ENCODE results near the gene ASCL3.
A peak's percentile ranks its signal among the peaks of the same experiment; 100 is the strongest.

ASCL3 gene

GRCh38 chr11:8934742-8935488 is 7.9 kb downstream of the ASCL3 start:
- ATAC-seq (replicated peaks): no peak
- H3K27me3 Mint-ChIP-seq: peaks cover 6 to 22% of the 10 kb centered on the region in 2 donors

GRCh38 chr11:8933931-8934330 is 8.9 kb downstream of the ASCL3 start:
- H3K27me3 Mint-ChIP-seq: peaks cover 6 to 25% of the 10 kb centered on the region in 2 donors
- no peak overlapping the region for H3K4me3 Mint-ChIP-seq
- DNase-seq (no peak), ATAC-seq (replicated peaks) (no peak)
- no peaks in the 10 kb centered on the region for H3K36me3 Mint-ChIP-seq (ENCODE audit: insufficient read depth)
- H3K27ac Mint-ChIP-seq: no peak overlapping the region
- H3K4me1 Mint-ChIP-seq (ENCODE audit: low read depth in 2 of 2): peaks cover 0 to 3% of the 10 kb centered on the region in 2 donors
- no peaks in the 10 kb centered on the region for H3K9me3 Mint-ChIP-seq

More at GRCh38 chr11:8934742-8935488, 7.9 kb downstream of the ASCL3 start:
- DNase-seq: no peak
- Mint-ChIP-seq H3K4me1 (ENCODE audit: low read depth in 2 of 2) (peaks cover 0 to 3% of the 10 kb centered on the region in 2 donors), H3K9me3 (no peaks in the 10 kb centered on the region), H3K36me3 (ENCODE audit: insufficient read depth) (no peaks in the 10 kb centered on the region), H3K4me3 (no peak overlapping the region), H3K27ac (no peak overlapping the region)

GRCh38 chr11:8932564-8933180 is 10.1 kb downstream of the ASCL3 start, which contains the start of gene C11orf16:
Gene C11orf16, minus strand, starts transcription at chr11:8932947. Its CDS starts 639 bp downstream, at chr11:8932308.
- Mint-ChIP-seq H3K4me1 (ENCODE audit: low read depth in 2 of 2) (peaks cover 0 to 3% of the 10 kb centered on the region in 2 donors), H3K27ac (peak within 1 kb of the TSS in 1 of 2 donors; percentile 29), H3K9me3 (no peaks in the 10 kb centered on the region), H3K36me3 (ENCODE audit: insufficient read depth) (no peaks in the 10 kb centered on the region), H3K4me3 (no peak within 1 kb of the TSS), H3K27me3 (peaks cover 6 to 18% of the 10 kb centered on the region in 2 donors)
- no peak for DNase-seq
- no peak for ATAC-seq (replicated peaks)

- no peak for ATAC-seq (replicated peaks)
- DNase-seq: no peak
- no peak overlapping the region for H3K27ac Mint-ChIP-seq
- no peaks in the 10 kb centered on the region for H3K9me3 Mint-ChIP-seq
- no peak overlapping the region for H3K4me3 Mint-ChIP-seq
- H3K36me3 Mint-ChIP-seq (ENCODE audit: insufficient read depth): no peaks in the 10 kb centered on the region
- H3K4me1 Mint-ChIP-seq (ENCODE audit: low read depth in 2 of 2): no peaks in the 10 kb centered on the region
- H3K27me3 Mint-ChIP-seq: peaks cover 6 to 18% of the 10 kb centered on the region in 2 donors
Observed at GRCh38 chr11:8930456-8931175, 12.2 kb downstream of the ASCL3 start.

GRCh38 chr11:8928981-8929615 is 13.7 kb downstream of the ASCL3 start:
- Mint-ChIP-seq H3K36me3 (ENCODE audit: insufficient read depth) (no peaks in the 10 kb centered on the region), H3K4me1 (ENCODE audit: low read depth in 2 of 2) (no peaks in the 10 kb centered on the region), H3K4me3 (no peak overlapping the region), H3K27ac (no peak overlapping the region), H3K27me3 (peaks cover 6 to 18% of the 10 kb centered on the region in 2 donors), H3K9me3 (no peaks in the 10 kb centered on the region)
- ATAC-seq (replicated peaks) (no peak), DNase-seq (no peak)

GRCh38 chr11:8928205-8928604 is 14.6 kb downstream of the ASCL3 start:
- ATAC-seq (replicated peaks): no peak
- H3K9me3 Mint-ChIP-seq: no peaks in the 10 kb centered on the region
- H3K27ac Mint-ChIP-seq: no peak overlapping the region
- no peaks in the 10 kb centered on the region for H3K36me3 Mint-ChIP-seq (ENCODE audit: insufficient read depth)
- peaks cover 6 to 18% of the 10 kb centered on the region in 2 donors for H3K27me3 Mint-ChIP-seq
- no peak overlapping the region for H3K4me3 Mint-ChIP-seq
- DNase-seq: no peak
- H3K4me1 Mint-ChIP-seq (ENCODE audit: low read depth in 2 of 2): no peaks in the 10 kb centered on the region

GRCh38 chr11:8927233-8927632 is 15.6 kb downstream of the ASCL3 start:
- no peaks in the 10 kb centered on the region for H3K36me3 Mint-ChIP-seq (ENCODE audit: insufficient read depth)
- no peak for ATAC-seq (replicated peaks)
- no peak for DNase-seq
- no peaks in the 10 kb centered on the region for H3K9me3 Mint-ChIP-seq
- peak overlapping the region in 1 of 2 donors; percentile 22 for H3K27ac Mint-ChIP-seq
- no peak overlapping the region for H3K4me3 Mint-ChIP-seq
- H3K27me3 Mint-ChIP-seq: peaks cover 6 to 12% of the 10 kb centered on the region in 2 donors
- no peaks in the 10 kb centered on the region for H3K4me1 Mint-ChIP-seq (ENCODE audit: low read depth in 2 of 2)

- DNase-seq: no peak
- no peak for ATAC-seq (replicated peaks)
Observed at GRCh38 chr11:8926236-8926635, 16.6 kb downstream of the ASCL3 start.

GRCh38 chr11:8925711-8926110 is 17.1 kb downstream of the ASCL3 start:
- no peak overlapping the region for H3K4me3 Mint-ChIP-seq
- H3K36me3 Mint-ChIP-seq (ENCODE audit: insufficient read depth): peaks cover 5% of the 10 kb centered on the region
- no peaks in the 10 kb centered on the region for H3K9me3 Mint-ChIP-seq

More at GRCh38 chr11:8926236-8926635, 16.6 kb downstream of the ASCL3 start:
- H3K36me3 Mint-ChIP-seq (ENCODE audit: insufficient read depth): peaks cover 5% of the 10 kb centered on the region
- H3K4me1 Mint-ChIP-seq (ENCODE audit: low read depth in 2 of 2): no peaks in the 10 kb centered on the region
- no peaks in the 10 kb centered on the region for H3K9me3 Mint-ChIP-seq
- peak overlapping the region in 1 of 2 donors; percentile 22 for H3K27ac Mint-ChIP-seq
- H3K27me3 Mint-ChIP-seq: peaks cover 6 to 7% of the 10 kb centered on the region in 2 donors
- H3K4me3 Mint-ChIP-seq: no peak overlapping the region

GRCh38 chr11:8922691-8923090 is 20.1 kb downstream of the ASCL3 start:
- no peak overlapping the region for H3K27ac Mint-ChIP-seq
- H3K36me3 Mint-ChIP-seq (ENCODE audit: insufficient read depth): peaks cover 10% of the 10 kb centered on the region
- H3K4me1 Mint-ChIP-seq (ENCODE audit: low read depth in 2 of 2): no peaks in the 10 kb centered on the region
- no peaks in the 10 kb centered on the region for H3K9me3 Mint-ChIP-seq
- DNase-seq (no peak), ATAC-seq (replicated peaks) (no peak)
- no peaks in the 10 kb centered on the region for H3K27me3 Mint-ChIP-seq
- H3K4me3 Mint-ChIP-seq: no peak overlapping the region

More at GRCh38 chr11:8925711-8926110, 17.1 kb downstream of the ASCL3 start:
- H3K27ac Mint-ChIP-seq: no peak overlapping the region
- peaks cover 6 to 7% of the 10 kb centered on the region in 2 donors for H3K27me3 Mint-ChIP-seq
- ATAC-seq (replicated peaks) (no peak), DNase-seq (no peak)
- H3K4me1 Mint-ChIP-seq (ENCODE audit: low read depth in 2 of 2): no peaks in the 10 kb centered on the region

GRCh38 chr11:8917157-8917825 is 25.5 kb downstream of the ASCL3 start:
- Mint-ChIP-seq H3K27me3 (no peaks in the 10 kb centered on the region), H3K4me3 (no peak overlapping the region), H3K27ac (no peak overlapping the region), H3K36me3 (ENCODE audit: insufficient read depth) (peaks cover 15% of the 10 kb centered on the region), H3K9me3 (no peaks in the 10 kb centered on the region), H3K4me1 (ENCODE audit: low read depth in 2 of 2) (peaks cover 15 to 17% of the 10 kb centered on the region in 2 donors)
- no peak for ATAC-seq (replicated peaks)
- no peak for DNase-seq

GRCh38 chr11:8914661-8915018 is 28.2 kb downstream of the ASCL3 start:
- DNase-seq: no peak
- peaks cover 19% of the 10 kb centered on the region for H3K36me3 Mint-ChIP-seq (ENCODE audit: insufficient read depth)
- H3K4me1 Mint-ChIP-seq (ENCODE audit: low read depth in 2 of 2): peaks cover 23 to 30% of the 10 kb centered on the region in 2 donors
- peak overlapping the region; percentile 62 to 64 for H3K4me3 Mint-ChIP-seq
- H3K27ac Mint-ChIP-seq: peak overlapping the region in 1 of 2 donors; percentile 88
- no peaks in the 10 kb centered on the region for H3K27me3 Mint-ChIP-seq
- no peaks in the 10 kb centered on the region for H3K9me3 Mint-ChIP-seq
- ATAC-seq (replicated peaks): no peak

Data from effector memory CD8-positive, alpha-beta T cell (primary cell).